ENCODE measurements around the gene LBH.

Gene LBH

GRCh38 chr2:30255466-30256408, 24.4 kb downstream of the LBH start:
- no peak for TF ChIP-seq CTCF (IDR thresholded peaks at IDR 0.05; ENCODE audit: insufficient read depth, low read depth, low read length, missing control alignments)
- no peak for DNase-seq (ENCODE audit: low read depth)

DNA sequence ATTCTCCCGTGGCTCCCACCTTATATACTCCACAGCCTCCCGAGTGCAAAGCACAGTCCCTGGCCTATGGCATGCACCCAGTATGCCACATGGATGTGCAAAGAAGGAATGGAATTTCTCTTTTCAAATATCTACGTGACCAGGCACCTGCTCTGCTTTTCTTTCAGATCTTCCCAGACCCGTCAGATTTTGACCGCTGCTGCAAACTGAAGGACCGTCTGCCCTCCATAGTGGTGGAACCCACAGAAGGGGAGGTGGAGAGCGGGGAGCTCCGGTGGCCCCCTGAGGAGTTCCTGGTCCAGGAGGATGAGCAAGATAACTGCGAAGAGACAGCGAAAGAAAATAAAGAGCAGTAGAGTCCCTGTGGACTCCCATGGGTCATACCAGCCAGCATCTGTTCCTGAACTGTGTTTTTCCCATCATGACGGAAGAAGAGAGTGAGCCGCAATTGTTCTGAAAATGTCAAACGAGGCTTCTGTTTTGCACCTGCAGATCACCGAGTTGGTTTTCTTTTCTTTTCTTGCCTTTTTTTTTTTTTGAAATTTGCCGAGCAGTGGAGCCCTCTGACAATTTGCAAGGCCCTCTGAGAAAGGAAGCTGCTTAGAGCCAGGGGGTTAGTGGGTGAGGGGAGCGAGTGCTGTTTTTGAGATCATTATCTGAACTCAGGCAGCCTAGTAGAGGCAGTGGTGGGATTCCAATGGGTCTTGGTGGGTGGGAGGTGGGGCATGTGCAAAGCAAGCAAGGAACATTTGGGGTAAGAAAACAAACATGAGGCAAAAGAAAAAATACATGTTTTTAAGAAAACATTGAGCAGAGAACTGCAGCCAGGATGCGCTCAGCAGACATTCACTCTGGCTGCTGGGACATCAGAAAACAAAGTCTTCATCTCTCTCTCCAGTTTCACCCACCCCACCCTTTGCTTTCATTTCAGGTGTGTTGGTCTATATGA, 26.2 kb downstream of the LBH start:
- H3K4me3 ChIP-seq (ENCODE audit: low read length) = no peak overlapping the region
- no peak for TF ChIP-seq CTCF (IDR thresholded peaks at IDR 0.05; ENCODE audit: insufficient read depth, low read depth, low read length, missing control alignments)
- DNase-seq (ENCODE audit: low read depth) = no peak

More at GRCh38 chr2:30255466-30256408, 24.4 kb downstream of the LBH start:
- no peak overlapping the region for H3K4me3 ChIP-seq (ENCODE audit: low read length)

DNA sequence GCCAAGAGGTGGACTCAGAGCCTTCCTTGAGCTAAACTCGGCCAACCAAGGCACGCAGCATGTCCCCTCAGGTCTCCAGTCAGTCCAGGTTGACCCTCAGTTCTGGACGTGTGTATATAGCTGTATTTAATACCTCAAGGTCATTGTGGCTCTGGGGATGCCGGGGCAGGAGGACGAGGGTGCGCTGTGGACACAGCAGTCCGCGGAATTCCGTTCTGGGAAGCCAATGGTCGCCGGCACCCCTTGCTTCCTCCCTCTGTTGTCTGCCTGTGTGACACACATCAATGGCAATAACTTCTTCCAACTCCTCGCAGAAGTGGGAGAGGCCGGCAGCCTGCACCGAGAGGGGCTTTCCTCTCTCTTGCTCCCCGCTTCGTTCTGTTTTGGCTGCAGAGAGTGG, 27.7 kb downstream of the LBH start:
- H3K4me3 ChIP-seq (ENCODE audit: low read length) = no peak overlapping the region
- TF ChIP-seq CTCF (IDR thresholded peaks at IDR 0.05; ENCODE audit: insufficient read depth, low read depth, low read length, missing control alignments) = no peak

DNA sequence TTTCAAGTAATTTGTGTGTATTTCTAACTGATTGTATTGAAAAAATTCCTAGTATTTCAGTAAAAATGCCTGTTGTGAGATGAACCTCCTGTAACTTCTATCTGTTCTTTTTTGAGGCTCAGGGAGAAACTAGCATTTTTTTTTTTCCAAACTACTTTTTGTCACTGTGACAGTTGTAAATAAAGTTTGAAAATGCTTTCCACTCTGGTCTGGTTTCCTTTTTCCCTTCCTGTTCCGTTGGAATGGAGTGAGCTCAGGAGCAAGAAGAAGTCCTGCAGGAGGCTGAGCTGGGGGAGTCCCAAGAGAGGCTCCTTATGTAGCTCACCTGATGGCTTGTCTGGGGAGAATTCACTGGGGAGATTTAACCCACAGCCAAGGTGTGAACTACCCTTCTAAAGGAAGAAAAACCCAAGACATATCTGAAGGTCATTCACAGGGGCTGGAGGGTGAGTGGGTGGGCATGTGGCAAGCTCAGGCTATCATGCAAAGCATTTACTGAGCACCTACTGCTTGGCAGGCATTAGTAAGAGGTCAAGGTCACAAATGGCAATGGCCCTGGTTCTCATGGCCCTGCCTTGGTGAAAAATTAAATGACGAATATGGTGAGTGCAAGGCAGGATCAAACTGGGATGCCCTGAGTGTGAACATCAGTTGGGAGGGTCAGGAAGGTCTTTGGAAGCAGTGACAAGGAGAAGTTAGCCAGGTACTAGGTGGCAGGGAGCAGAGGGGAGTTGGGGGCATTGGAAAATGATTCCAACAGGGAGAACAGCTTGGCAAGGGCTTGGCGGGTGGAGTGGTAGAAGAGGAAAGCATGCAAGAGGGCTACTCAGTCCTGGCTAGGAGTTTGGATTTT, 28.7 kb downstream of the LBH start:
- DNase-seq (ENCODE audit: low read depth) = no peak
- TF ChIP-seq CTCF (IDR thresholded peaks at IDR 0.05; ENCODE audit: insufficient read depth, low read depth, low read length, missing control alignments) = no peak
- no peak overlapping the region for H3K4me3 ChIP-seq (ENCODE audit: low read length)

More for the DNA sequence above, 27.7 kb downstream of the LBH start:
- no peak for DNase-seq (ENCODE audit: low read depth)

DNA sequence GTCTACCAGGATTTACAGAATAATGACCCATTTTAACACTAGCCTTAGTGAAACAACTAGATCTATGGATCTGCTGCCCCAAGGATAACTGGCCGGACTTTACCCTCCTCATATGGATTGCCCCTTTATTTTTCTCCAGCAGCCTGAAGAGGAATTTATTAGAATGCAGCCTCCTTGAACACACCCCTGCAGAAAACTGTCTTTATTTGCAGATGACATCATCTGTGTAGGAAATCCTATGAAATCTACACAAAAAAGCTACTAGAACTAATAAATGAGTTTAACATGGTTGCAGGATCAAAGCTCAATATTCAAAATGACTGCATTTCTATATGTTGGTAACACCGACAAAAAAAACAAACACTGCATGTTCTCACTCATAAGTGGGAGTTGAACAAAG, 29.6 kb downstream of the LBH start:
- no peak for TF ChIP-seq CTCF (IDR thresholded peaks at IDR 0.05; ENCODE audit: insufficient read depth, low read depth, low read length, missing control alignments)
- no peak for DNase-seq (ENCODE audit: low read depth)

DNA sequence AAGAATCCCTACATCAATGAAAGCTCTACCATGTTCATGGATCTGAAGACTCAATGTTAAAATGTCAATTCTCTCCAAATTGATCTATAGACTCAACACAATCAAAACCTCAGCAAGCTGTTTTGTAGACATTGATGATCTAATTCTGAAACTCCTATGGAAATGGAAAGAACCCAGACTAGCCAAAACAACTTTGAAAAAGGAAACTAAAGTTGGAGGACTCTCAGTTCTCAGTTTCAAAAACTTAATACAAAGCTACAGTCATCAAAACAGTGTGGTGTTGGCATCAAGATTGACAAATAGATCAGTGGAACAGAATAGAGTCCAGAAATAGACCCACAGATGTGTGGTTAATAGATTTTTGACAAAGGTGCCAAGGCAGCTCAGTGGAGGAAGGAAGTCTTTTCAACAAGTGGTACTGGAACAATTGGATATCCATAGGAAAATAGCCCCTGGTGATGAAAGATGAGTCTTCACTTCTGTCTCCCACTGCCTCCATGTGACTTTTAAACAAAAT, 30.4 kb downstream of the LBH start:
- no peak overlapping the region for H3K4me3 ChIP-seq (ENCODE audit: low read length)
- no peak for DNase-seq (ENCODE audit: low read depth)
- no peak for TF ChIP-seq CTCF (IDR thresholded peaks at IDR 0.05; ENCODE audit: insufficient read depth, low read depth, low read length, missing control alignments)

More for the DNA sequence above, 29.6 kb downstream of the LBH start:
- no peak overlapping the region for H3K4me3 ChIP-seq (ENCODE audit: low read length)

Measured in epithelial cell of esophagus (primary cell).